GM19395 (cell line): ENCODE measurements around the gene PPP1R12C.
"Not testable (repeated sequence)": the region's sequence is repeated elsewhere in the genome, so short reads cannot be mapped to it uniquely, and the experiment has no call there.

Experiments
- ATAC-seq: cut with Tn5 transposase; IDR thresholded peaks from one replicate; pipeline ENCODE4 v1.9.1; 2021; ENCODE audit warnings: mild to moderate bottlenecking, moderate library complexity; ENCODE audit not compliant: unreplicated experiment

The PPP1R12C gene

DNA sequence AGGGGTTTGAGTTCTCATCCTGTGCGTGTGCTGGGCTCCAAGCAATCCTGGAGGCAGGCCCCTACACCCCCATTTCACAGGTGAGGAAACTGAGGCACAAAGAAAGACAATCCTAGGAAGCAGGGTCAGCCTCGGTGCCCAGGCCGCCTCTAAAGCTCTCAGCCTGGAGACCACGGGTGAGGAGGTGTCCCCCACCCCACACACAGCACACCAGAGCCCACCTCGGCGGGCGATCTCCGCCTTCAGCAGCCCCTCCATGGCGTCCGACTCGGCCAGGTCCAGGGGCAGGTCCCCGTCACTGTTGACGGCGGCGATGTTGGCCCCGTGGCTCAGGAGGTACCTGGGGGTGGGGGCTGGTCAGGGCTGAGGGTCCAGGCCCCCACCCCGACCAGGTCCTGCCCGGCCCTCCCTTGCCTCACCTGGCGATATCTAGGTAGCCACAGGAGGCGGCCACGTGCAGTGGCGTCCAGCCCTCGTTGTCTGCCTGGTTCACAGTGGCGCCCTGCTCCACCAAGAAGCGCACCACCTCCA is 5.1 kb downstream of the PPP1R12C start:
- ATAC-seq, result no peak

DNA sequence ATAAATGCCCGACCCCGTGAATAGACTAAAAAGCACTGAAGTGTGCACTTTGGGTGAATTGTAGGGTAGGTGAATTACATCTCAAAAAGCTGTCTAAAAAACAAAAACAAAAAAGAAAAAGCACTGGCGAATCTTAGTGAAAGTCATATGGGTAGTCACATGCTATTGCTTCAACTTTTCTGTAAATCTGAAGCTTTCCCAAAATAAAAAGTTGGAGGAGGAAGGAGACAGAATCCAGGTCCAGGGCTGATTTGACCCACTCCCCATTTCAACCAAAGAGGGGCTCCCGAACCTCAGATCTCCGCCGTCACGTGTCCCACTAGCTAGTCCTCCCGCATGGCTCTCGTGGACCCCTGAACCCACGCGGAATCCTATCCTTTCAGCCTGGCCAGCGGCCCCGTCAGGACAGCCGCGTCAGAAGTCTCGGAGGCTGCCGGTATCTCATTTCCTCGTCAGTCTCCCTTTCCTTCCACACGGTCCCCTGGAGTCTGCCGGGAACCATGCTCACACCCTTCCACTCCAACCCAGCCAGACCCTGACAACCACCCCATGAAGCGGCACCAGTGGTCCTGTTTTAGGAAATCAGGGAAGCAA is 6.1 kb downstream of the PPP1R12C start:
- no peak for ATAC-seq

DNA sequence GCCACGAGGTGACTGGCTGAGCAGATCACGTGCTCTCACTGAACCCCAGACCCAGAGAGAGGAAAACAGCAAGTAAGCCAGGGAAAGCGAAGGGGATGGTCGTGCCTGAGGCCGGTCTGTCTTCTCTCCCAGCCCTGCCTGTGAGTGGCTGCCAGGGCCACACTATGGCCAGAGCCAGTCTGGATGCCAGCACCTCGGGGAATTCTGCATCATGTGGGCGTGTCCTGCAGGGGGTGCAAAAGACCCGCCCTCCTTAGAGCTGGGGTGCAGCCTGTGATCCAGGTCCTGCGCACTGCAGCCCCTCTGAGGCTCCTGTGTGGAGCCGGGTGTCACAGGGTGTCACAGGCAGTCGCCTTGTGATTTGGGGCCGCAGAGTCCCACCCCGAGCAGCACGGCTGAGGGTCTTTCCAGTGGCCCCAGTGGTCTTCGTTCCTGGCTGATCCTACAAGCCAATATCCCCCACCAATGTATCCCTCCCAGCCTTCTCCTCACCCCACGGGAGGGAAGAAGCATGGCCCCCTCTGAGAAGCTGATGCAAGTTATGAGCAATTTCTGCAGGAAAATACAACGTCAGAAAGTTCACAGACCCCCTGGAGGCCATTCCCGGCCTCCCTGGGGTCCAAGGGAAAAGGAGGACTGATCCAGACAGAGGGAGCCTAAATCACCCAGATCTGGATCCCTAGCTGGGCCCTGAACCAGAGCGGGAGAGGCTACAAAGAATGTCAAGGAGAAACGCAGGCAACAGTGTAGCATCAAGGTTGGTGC is 7.7 kb downstream of the PPP1R12C start:
- ATAC-seq, result no peak

DNA sequence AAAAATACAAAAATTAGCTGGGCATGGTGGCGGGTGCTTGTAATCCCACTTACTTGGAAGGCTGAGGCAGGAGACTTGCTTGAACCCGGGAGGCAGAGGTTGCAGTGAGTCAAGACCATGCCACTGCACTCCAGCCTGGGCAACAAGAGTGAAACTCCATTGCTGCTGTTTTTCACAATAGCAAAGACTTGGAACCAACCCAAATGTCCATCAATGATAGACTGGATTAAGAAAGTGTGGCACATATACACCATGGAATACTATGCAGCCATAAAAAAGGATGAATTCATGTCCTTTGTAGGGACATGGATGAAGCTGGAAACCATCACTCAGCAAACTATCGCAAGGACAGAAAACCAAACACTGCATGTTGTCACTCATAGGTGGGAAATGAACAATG is 10.2 kb downstream of the PPP1R12C start:
- ATAC-seq, result not testable (repeated sequence)

DNA sequence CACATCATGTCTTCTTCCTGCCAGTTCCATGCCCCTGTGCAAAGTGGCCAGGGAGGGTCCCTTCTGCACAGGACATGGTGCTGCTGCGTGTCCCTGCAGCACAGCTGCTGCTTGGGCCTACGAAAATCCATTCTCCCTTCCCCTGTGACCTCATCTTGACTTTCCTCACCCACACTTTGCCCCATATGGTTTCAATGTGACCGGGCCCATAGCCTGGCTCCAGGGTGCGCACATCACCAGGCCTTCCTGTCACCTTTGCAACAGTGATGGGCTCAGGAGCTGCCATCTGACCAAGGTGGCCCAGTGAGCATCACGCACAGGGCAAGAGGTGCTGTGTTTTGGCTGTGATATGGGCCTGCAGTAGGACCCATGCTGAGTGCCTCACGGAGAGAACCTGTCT is 10.8 kb downstream of the PPP1R12C start:
- ATAC-seq, result no peak

DNA sequence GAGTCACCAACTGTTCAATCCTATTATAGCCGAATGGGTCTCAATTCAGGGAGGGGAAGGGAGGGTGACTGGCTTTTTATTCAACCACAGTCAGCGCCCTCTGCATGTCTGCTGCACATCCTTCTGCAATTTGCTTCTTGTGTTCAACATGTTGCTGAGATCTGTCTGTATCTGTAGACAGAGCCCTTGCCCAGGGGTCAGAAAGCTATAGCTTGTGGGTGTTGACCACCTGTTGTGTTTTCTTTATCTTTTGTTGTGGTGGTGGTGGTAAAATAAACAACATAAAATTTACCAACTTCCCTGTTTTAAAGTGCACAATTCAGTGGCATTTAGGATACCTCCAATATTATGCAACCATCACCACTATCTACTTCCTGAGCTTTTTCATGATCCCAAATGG is 12.2 kb downstream of the PPP1R12C start:
- no peak for ATAC-seq

DNA sequence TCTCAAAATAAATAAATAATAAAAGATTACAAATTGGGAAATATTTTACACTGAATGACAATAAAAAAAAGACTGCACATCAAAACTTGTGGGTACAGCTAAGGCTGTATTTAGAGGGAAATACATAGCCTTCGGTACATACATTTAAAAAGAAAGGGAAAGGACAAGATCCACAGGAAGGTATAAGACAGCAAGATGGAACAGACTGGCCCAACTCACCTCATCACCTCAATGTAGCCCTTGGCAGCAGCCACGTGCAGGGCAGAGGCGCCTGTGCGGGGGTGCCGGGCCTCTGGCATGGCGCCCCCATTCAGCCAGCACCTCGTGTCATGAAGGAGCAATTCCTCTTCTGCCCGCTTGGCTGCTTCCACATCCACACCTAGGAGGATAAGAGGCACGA is 14.2 kb downstream of the PPP1R12C start:
- ATAC-seq, result no peak

DNA sequence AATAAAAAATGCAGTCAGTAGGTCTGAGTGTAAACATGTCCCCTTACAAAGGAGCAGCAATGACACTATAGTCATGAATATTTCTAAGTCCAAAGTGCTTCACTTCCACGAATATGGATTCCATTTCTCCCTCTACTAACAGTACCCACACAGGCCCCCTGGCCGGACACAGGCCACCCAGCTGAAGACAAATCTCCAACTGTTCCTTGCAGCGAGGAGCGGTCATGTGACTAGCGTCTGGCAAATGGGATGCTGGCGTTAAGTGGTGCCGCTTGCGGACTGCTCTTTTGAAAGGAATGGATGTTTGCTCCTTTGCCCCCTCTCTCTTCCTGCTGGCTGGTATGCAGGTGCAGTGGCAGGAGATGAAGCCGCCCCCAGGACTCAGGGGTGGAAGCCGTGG is 16.2 kb downstream of the PPP1R12C start:
- no peak for ATAC-seq

DNA sequence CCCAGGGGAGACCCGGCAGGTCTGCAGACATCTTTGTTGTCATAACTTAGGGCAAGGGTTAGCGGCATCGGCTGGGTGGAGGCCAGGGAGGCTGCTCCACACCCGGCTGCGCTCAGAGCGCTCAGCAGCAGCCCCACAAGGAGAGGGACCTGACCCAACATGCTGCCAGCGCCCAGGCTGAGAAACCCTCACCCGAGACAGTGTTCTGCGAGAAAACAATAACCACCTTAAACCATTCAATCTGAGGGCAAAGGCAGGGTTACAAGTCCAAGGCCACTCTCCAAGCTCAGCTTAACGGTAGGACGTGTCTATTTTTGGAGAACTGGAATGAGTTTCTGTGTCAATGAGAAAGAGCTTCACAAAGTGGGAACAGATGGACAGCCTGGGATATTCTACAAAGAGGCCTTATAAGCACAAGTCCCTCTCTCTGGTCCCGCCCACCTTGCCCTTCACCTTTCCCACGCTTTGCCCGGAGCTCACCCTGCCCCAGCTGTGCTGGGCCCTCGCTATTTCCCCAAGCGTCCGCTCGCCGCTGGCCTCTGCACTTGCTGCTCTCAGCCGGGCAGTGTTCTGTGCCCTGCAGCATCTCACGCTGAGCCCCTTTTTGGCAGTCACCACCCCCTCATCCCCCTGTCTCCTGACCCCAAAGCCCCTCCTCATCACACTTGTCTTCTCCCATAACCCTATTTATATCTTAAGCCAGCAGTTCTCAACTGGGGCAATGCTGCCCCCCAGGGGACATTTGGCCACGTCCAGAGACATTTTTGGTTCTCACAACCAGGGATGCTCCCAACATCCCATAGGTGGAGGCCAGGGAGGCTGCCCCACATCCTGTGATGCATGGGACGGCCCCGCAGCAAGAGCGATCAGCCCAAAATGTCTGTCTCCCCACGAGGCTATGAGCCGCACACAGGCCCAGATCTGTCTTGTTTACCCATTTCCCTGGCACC is 17.6 kb downstream of the PPP1R12C start:
- no peak for ATAC-seq

DNA sequence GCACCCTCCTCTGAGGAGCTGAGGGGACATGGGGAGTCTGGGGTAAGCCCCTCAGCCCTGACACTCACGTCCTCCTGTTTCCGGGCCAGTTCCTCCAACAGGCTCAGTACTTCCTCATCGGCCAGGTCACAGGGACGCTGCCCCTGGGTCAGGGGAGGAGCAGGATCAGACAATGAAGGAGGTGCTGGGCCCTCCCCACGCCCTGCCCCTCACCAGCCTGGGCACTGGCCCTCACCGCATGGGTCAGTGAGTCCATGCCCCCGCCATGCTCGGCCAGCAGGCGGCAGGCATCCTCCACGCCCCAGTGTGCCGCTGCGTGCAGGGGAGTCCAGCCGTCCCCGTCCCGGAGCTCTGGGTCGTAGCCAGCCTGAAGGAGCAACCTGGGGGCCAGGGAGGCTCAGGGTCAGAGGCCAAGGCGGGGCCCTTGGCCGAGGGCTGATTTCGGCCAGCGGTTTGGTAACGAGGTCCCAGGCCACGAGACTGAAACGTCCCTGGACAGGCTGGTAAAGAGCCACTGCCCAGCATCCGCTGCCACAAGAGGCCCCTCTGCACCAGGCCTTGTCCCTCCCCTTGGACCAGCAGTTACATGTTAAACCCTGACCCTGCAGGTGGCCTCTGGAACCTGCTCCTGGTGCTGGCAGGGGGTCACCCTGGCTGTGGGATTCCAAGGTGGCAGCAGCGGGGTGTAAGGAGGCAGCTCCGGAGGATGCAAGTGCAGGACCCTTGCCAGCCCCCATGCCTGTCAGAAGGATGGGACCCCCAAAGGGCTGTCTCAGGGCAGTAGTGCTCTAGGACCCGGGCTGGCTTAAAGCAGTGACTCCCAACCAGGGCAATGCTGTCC is 18.5 kb downstream of the PPP1R12C start:
- ATAC-seq, result no peak

DNA sequence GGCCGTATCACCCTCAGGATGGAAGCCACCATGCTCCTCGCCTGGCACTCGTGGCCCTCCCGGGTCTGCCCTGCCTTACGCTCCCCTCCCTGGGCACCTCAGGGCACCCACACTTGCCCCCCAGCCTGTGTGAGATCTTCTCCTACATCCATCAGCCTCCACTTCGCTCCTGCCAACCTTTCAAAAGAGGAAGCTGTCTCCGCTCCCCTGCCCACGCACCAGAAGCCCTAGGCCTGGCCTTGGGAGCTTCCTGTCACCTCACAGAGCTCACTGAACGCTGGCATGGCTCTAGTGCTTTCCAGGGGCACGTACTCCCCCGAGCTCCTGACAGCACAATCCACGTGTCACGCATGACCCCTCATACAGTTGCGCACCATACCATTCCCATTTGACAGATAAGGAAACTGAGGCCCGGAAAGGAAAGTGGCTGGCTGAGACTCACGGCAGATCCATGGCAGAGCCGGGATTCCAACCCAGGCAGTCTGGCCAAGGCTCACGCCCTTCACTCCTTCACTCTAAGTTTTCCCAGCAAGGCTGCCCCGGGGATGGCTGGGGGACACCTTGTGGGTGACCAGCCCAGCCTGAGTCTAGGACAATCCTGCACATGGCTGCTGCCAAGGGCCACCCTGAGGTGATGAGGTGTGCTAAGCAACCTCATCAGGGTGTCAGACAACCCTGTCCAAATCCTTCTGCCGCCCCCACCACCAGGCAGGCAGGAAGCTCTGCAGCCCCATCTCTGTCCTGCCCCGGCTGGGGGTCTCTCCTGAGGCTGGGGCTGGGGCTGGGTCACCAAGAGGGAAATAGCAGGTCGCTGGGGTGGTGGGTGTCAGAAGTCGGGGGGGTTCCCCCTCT is 19.3 kb downstream of the PPP1R12C start:
- ATAC-seq, result no peak

DNA sequence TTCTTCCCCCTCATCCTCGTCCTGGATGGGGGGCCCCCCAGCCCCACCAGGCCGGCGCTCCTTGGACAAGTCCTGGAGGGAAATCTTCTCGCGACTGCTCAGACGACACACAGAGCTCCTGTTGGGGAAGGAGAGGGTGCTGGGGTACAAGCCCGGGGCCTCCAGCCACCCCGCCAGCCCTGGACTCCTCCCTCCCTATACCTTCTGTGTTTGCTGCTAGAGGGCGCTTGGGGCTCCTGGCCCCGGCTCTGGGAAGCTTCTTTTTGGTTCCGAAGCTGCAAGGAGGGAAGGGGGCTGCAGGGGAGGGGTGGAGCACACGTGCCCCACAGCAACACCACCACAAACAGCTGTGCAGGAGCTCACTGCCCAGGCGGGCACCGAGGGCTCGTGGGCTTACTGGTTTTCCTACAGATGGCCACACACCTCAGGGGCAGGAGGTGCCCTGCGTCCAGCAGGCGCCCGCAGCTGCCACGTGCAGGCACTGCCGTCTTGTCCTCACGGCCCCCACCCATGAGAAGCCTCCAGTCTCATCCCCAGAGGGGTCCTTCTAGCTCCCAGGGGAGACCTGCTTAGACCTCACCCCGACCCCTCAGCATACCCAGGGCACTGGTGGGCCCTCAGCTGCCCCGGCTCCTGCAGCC is 21.3 kb downstream of the PPP1R12C start:
- ATAC-seq, result no peak

DNA sequence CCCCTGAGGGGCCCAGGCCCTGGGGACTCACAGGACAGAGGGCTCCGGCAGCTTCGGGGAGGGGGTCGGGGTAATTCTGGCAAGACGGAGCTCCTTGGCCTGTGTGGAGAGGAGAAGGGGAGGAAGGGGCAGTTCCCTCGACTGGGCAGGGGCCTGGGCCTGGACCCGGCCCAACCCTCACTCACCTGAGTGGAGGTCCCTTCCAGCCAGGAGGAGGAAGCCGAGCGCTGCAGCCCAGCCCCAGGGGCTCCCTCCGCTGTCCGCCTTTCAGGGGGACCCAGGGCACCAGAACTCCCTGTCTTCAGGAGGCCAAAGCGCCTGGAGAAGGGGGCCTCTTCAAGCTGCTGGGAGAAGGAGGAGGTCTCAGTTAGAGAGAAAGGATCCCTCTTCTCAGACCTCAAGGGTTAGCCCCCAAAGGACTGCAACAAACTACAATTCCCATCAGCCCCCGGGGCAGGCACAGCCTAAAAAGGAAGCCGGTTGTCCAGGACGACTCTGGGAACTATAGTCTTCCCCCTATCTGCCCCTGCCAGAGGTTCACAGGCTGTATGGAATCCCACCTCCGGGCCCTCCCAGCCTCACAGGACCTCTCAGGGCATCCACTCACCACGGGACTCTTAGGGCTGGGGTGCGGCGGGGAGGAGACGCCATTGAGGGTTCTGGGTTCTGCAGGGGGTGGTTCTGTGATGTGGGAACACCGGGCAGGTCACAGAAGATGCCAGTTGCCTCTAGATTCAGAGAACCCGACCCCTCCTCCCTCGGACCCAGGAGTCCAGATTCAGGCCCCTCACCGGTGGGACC is 22.0 kb downstream of the PPP1R12C start:
- no peak for ATAC-seq

DNA sequence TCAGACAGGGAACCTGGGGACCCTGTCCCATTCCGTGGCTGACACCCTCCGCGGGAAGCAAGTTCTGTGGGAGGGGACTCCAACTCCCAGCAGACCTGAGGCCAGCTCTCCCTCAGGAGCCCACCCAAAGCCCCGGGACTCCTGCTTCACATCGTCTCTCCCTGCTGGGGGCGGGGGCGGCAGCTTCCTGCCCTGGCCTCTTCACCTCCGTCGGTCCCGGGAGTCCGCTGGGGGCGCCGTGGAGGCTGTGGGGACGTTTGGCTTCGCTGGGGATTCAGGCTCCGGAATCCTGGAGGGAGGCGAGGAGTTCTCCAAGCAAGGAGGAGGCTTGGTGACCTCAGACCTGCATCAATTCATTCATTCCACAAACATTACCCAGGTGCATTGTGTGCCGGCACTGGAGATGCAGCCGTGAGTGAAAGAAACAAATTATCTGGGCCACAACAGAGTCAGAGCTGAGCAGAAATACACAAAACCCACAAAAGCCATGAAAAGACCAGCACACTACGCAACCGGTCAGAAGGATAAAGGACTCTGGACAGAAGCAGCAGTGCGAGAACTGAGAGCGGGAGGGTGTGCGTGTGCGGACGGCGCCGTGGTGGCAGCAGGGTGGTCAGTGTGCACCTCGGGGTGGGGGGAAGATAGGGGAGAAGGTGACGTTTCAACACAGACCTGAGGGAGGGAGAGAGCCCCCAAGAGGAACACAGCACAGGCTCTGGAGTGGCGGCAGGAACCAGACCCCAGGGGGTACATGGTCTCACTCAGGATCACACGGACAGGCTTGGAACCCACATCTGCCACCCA is 22.8 kb downstream of the PPP1R12C start:
- no peak for ATAC-seq

DNA sequence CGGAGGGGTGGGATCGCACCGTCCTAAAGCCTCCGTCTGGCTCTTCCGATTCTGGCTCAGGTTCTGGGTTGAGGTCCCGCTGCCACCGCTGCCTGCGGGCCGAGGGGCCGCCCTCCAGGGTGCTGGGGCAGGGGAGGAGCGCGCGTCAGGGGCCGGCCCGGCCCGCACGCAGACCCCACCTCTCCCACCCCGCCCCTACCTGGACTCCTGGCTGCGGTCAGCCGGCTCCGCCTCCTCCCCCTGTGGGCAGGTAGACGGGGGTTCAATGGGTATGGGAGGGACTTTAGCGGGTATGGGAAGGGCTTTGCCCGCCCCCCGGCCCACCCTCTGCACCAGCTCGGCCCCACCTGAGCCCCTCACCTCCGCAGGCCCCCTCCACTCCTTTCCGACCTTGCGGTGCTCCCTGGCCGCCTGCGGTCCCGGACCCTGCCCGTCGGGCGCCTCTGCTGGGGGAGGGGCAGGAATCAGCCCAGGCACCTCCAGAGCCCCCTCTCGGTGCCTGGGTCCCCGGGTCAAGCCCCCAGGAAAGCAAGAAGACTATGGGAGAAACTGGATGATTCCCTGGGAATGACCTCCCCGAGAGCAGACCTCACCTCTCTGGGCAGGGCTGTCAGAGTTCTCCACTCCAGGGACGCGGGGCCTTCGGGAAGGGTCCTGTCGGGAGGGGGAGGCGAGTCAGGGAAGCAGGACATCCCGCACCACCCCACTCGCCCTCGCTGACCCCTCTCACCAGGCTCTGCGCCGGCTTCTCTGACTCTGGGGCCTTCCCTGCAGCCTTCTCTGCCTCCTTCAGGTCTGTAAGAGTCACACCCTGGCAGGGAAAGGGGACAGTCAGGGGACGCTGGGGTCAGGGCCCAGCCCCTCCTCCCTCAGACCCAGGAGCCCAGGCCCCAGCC is 24.8 kb downstream of the PPP1R12C start:
- ATAC-seq, result no peak

DNA sequence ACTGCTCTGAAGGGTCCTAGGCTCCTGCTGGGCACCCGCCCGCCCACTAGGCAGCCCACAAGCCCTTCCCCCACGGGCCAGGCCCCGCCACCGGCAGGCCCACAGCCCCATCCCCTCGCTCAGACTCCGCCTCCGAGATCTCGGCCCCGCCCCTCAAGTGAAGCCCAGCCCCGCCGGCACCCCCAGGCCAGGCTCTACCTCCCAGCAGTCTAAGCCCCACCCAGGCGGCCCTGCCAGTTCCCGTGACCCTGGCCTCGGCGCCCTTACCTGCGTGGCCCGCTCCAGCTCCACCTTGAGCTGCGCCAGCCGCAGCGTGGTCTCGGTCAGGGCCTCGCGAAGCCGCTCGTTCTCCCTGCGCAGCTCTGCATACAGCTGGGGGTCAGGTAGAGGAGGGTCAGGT is 25.5 kb downstream of the PPP1R12C start:
- ATAC-seq, result no peak
